GM12801 (cell line): ENCODE measurements around the gene COTL1.

Source experiments
- TF ChIP-seq, protein P1 (sequence below): IDR thresholded peaks from one replicate; pipeline ENCODE4 v1.5.1; 2011; ENCODE audit warnings: control low read depth; ENCODE audit not compliant: insufficient read length; ENCODE audit errors: extremely low read depth

COTL1 gene

DNA sequence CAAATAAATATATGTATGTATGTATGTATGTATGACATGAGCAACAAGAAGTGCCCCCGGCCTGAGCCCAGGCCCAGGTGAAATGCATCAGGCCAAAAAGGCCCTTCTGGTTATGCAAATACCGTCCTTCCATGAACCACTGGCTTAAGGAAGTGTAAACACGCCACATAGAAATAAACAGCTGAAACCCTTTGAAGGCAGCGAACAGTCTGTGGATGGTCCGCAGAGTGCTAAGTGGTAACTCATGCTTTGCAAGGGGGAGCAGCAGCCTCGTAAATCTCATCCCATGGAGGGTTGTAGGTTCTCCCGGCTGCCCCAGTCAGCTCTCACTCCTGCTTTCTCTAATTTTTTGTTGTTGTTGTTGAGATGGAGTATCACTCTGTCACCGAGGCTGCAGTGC is 36.7 kb downstream of the COTL1 start:
- TF ChIP-seq, protein P1, sequence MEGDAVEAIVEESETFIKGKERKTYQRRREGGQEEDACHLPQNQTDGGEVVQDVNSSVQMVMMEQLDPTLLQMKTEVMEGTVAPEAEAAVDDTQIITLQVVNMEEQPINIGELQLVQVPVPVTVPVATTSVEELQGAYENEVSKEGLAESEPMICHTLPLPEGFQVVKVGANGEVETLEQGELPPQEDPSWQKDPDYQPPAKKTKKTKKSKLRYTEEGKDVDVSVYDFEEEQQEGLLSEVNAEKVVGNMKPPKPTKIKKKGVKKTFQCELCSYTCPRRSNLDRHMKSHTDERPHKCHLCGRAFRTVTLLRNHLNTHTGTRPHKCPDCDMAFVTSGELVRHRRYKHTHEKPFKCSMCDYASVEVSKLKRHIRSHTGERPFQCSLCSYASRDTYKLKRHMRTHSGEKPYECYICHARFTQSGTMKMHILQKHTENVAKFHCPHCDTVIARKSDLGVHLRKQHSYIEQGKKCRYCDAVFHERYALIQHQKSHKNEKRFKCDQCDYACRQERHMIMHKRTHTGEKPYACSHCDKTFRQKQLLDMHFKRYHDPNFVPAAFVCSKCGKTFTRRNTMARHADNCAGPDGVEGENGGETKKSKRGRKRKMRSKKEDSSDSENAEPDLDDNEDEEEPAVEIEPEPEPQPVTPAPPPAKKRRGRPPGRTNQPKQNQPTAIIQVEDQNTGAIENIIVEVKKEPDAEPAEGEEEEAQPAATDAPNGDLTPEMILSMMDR = no peak

DNA sequence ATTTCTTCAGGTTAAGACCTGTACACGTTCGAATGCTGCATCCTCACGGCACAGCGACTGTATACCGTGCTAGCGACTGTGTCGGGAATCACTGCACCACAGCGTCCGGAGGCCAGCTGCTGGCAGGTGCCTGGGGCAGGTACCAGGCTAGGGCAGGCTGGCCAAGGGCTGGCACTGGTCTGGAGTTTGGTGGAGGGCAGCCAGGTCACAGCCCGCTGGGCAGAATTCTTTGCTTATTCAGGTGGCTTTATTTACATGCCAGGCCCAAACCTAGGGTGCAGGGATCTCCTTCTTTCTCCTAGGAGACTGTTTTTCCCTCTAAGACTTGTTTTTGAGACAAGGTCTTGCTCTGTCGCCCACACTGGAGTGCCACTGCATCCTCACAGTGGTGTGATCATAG is 37.9 kb downstream of the COTL1 start:
- TF ChIP-seq, protein P1 = no peak

DNA sequence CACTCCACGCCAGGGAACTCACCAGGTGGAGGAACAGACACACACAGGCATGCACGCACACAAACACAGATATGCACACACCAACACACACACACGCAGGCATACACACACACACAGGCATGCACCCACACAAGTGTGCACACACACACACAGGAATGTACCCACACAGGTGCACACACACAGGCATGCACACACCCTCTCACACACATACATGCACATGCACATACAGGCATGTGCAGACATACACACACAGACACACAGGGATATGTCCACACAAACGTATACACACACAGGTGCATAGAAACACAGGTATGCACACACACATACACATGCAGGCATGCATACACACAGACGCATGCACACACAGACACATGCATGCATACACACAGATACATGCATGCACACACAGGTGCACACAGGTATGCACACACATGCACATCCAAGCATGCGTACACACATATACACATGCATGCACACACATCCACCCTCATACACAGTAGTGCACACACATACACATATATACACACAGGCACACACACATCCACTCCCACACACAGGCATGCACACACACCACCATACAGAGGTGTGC is 39.2 kb downstream of the COTL1 start:
- TF ChIP-seq, protein P1 = no peak

DNA sequence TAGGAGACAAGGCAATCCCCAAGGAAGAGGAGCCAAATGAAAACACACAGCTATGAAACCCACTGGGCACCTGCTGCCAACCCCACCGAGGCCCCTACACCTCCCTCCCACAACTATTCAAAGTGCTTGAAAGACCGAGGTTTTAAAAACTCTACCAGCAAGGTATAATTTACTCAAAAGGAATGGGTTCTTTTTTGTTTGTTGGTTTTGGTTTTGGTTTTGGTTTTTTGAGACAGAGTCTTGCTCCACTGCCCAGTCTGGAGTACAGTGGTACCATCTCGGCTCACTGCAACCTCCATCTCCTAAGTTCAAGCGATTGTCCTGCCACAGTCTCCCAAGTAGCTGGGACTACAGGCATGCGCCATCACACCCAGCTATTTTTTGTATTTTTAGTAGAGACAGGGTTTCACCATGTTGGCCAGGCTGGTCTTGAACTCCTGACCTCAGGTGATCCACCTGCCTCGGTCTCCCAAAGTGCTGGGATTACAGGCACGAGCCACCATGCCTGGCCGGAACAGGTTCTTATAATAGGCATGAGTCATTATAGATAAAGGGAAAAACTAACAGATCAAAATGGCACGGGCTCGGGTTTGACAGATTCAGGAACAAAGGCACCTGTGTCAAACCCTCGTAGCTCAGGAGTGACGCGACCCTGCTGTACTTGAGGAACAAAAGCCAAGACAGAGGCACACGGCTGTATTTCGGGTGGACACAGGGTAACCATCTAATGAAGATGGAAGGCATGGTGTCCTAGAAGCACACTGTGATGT is 40.7 kb downstream of the COTL1 start:
- TF ChIP-seq, protein P1 = no peak

DNA sequence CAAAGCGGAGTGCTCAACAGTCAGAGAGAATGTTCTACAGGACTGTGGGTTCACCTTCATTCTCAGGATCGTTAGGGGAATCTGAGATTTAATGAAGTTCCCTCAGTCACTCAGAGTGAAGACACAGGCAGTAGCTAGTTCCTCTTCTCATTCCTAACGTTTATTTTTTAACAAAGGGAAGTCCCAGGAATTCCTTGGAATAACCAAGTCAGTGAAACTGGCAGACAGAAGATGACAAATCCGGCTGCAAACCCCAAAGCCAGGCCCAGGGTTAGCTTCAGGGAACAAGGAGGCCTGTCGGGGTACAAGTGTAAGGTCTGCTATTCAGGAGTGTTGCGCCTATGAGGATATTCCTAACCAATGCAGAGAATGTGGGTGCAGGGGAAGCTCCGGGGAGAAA is 42.0 kb downstream of the COTL1 start:
- TF ChIP-seq, protein P1 = no peak

DNA sequence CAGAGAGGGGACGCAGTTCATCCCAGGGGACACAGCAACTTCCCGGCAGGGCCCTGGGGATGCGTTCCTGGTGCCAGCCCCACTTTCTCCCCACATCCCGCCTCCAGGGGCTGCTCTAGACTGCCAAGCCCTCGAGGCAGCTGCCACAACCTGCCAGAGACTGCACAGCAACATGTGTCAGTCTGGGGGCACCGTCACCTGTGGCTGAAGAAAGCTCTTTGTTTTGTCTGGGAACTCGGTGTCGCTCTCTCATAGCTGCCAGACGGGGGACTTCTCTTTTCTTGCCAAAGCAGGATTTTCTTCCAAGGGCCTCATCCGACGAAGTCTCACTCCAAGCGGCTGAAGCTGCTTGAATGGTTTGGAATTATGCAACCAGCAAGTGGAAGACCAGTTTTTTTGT is 43.7 kb downstream of the COTL1 start:
- TF ChIP-seq, protein P1 = no peak

DNA sequence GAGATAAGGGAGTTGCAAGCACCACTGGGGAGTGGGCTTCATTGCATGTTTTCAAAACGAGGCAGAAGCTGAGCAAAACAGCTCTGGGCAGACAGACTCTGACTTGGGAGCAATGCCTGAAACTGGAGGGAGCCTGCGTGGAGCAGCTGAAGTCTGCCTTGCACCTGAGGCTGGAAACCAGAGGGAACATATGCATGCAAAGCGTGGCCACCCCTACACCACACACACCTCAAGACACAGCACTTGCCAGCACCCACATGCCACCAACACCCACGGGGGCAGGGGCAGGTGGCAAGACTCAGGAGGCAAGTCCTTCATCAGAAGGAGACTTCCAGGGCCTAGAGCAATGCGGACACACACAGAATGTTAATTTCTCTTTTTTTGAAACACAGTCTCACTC is 45.8 kb downstream of the COTL1 start:
- TF ChIP-seq, protein P1 = no peak
